GM21360 (cell line): ENCODE measurements around the gene ALPL.

Experiments
- ATAC-seq: cut with Tn5 transposase; IDR thresholded peaks from one replicate; pipeline ENCODE4 v1.9.1; 2021; ENCODE audit warnings: mild to moderate bottlenecking, moderate library complexity; ENCODE audit not compliant: unreplicated experiment

Gene ALPL

DNA sequence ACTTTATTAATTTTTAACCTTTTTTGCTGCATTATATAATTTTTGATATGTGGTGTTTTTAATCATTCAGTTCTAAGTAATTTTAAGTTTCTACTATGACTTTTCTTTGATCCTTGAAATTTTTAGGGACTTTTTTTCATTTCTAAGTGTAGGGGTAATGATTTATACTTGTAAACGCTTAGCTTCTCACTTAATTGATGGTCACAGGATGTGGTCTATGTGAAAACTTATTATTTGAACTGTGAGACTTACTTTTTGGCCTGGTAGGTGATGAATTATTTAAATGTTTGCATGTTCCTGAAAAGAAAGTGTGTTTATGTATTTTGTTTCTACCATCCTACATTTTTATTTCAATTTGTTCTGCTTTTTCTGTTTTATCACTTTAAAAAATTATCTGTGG is 17.2 kb downstream of the ALPL start:
- ATAC-seq = no peak

- ATAC-seq = no peak
Measured at GRCh38 chr1:21530368-21531016, 21.3 kb downstream of the ALPL start.

GRCh38 chr1:21531241-21531640 is 22.0 kb downstream of the ALPL start:
- ATAC-seq = no peak

GRCh38 chr1:21532496-21532895 is 23.3 kb downstream of the ALPL start:
- ATAC-seq = no peak

DNA sequence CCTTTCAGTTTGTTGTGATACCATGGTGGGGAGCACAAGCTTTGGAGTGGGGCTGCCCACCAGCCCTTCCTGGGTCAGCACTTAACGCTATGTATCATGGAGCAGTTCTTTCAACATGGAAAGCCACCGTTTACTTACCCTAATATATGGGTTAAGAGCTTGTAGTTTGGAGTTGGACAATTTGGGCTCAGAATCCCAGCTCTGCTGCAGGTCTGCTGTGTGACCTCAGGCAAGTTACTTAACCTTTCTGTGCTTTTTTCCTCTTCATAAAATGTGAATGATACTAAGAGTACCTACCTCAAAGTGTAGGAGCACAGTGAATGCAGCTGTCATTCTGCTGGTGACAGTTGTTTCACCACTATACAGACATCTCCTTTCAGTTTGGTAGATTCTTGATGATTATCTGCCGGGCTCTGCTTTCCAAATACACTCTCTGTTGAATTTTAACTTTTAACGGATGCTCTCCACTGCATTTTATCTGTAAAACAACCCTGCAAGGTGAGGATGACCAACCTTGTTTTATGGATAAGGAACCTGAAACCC is 23.8 kb downstream of the ALPL start:
- ATAC-seq = no peak

- ATAC-seq = no peak
Measured at GRCh38 chr1:21534146-21534545, 24.9 kb downstream of the ALPL start.

GRCh38 chr1:21534674-21535378 is 25.6 kb downstream of the ALPL start:
- ATAC-seq = no peak

DNA sequence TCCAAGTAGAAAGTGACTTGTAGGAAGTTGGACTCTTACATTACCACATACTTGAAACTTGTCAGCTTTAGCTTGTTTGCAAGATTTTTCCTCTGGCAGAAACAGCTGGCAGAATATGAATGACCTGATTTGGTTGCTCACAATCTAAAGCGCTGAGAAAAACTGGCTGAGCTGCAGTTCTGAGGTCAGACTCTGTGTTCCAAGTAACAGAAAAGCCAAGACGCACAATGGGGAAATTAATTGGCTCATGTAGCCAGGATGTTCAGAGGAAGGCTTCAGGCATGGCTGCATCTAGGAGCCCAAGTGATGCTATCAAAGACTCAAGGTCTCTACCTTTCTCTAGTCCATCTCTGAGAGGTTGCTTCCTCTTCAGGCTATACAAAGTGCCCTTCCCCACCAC is 27.0 kb downstream of the ALPL start:
- no peak for ATAC-seq

GRCh38 chr1:21537511-21537931 is 28.3 kb downstream of the ALPL start:
- ATAC-seq = no peak

DNA sequence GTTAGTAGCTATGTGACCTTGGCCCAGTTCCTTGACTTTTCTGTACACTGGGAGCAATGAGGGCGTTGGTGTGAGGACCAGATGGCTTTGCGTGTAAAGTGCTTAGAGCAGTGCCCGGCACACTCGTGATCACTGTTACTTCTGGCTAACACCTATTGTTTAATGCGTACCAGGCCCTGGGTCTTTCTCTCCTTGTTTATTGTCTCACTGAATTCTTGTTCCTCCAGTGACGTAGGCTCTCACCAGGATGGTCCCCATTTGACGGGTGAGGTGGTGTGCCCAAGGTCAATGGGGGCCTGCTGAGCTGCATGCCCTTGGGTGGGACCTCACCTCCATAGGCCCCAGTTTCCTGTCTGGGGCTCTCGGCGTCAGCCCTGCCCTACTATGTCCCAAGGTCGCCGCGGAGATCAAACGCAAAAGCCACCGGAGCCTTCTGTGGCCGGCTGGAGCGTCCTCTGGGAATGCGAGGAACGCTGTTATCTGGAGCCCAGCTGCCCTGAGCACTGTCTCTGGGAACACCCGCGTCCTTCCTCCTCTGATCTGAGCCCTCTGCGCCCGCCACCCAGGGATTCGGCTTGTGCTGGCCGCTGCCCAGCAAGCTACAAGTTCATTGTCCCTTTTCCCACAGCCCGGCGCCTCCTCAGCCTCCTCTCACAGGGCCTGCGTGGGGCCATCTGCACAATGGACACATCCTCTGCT is 28.9 kb downstream of the ALPL start:
- ATAC-seq = no peak

DNA sequence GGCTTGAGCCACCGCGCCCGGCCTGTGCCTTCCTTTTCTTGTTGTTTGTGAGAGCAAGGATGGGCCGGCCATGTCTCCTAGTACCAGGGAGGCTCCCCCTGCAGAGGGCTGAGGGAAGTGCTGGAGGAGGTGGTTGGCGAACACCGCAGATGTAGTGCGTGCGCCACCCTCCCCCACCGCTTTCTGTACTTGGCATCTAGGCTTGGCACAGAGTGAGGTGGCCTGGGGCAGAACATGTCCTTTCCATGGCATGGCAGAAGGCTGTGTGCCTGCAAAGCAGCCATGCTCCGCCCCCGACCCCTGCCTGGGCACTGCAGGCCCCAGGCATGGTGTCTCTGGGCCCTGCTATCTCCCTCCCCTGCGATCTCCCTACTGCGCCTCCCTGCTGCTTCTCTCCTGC is 30.7 kb downstream of the ALPL start:
- no peak for ATAC-seq

DNA sequence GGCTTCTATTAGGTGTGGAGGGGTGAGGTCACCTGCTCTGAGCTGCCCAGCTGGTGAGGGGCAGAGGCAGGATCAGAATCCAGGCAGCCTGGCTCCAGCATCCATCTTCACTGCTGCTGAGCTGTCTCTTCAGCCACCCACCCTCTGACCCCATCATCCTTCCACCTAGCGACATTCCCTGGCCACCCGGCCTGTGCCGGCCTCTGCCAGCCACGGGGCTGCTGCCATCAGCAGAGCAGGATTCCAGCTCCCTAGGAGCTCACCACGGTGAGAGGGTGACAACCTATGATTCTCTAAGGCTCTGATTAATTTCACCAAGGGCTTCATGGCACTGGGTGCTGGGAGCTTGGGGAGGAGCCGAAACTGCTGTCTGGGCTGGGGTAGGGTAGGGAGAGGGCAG is 32.1 kb downstream of the ALPL start:
- no peak for ATAC-seq

- no peak for ATAC-seq
Measured at GRCh38 chr1:21541835-21542234, 32.6 kb downstream of the ALPL start.

GRCh38 chr1:21543598-21543997 is 34.4 kb downstream of the ALPL start:
- ATAC-seq = no peak

- no peak for ATAC-seq
Measured at GRCh38 chr1:21544095-21544494, 34.9 kb downstream of the ALPL start.

DNA sequence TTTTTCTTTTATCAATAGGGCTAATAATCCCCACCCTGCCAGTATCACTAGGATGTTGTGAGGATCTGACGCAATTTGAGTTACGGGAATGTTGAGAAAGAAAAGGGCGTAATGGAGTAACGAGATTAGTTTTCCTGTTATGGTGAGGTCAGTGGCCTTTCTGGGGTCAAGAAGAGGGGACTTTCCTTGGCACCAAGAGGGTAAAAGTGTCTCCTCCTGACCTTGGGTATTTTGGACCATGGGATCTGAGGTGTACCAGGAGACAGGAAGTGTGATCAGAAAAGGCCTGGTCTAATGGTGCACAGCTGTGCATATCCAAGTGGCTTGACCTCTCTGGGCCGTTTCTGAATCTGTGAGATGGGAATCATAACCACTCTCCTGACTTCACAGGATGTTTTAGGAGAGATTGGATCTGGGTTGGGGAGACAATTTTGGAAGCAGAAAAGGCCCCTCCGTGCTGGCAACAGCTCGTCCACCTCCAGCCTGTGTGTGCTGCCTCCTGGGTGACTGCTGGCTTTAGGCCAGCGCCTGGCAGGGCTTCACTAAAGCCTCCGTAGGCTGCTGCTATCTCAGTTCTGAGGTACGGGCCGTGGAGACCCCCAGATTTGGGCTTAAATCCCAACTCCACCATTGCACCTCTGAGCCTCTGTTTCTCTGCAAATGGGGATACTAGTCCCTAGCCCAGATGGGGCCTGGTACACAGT is 37.1 kb downstream of the ALPL start:
- no peak for ATAC-seq

GRCh38 chr1:21547876-21548275 is 38.7 kb downstream of the ALPL start:
- no peak for ATAC-seq

DNA sequence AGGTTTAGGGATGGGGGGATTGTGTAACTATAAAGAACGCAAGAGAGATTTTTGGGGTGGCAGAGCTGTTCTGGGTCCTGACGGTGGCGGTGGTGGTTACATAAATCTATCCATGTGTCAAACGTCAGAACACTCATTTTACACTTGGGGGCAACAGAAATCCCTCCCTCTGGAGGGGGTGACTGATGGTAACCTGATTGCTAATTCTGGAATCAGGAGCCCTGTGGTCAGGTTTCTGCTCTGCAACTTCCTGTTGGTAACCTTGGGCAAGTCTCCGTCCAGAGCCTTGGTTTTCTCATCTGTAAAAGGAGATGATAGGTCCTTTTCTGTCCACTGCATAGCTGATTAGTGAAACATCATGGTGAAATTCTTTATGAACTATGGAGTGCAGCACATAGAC is 40.9 kb downstream of the ALPL start:
- no peak for ATAC-seq

DNA sequence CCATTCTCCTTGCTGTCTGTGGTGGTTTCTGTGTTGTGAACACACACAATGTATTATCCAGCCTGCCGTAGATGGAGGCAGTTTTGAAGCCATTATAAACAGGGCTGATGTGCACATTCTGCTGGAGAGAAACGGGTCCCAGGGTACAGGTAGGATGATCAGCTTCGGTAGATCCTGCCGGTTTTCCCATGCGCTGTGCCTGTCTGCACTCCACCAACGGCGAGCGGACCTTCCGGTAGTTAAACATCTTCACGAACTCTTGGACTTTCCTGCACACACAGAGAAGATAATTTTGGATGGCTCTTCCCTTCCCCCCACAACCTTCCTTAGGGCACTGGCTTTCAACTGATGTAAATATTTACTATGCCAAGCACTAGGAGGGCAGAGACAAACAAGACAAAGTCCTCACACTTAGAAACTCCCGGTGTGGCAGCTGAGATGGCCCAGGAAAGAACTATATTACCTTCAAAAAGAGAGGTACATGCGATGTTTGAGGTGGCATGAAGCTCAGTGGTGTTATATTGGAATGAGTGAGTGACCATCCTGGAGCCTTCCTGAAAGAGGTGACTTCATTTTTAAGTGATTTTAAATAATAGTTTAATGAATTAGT is 41.7 kb downstream of the ALPL start:
- ATAC-seq = no peak

- ATAC-seq = no peak
Measured at GRCh38 chr1:21552715-21553114, 43.5 kb downstream of the ALPL start.
